T47D (cell line): ENCODE data around the gene SPATA9.

Experiments used
- DNase-seq, 2 experiments: peaks; one replicate each; pipeline versions ENCODE4 v3.0.0 to v3.0.0-alpha.2; 2011 to 2012; ENCODE audit warnings: low read depth in 1 of 2, low spot score in 1 of 2
- JUND ChIP-seq: IDR thresholded peaks from 2 replicates; pipeline ENCODE4 v1.6.1; 2012; ENCODE audit warnings: low read depth
- in situ Hi-C: cut with HindIII; loops from 2 replicates; pipeline ENCODE4 v1.10.0; 2016; ENCODE audit warnings: low sequenced_read_pairs, low pct_unique_long_range_greater_than_20kb

The SPATA9 gene

DNA sequence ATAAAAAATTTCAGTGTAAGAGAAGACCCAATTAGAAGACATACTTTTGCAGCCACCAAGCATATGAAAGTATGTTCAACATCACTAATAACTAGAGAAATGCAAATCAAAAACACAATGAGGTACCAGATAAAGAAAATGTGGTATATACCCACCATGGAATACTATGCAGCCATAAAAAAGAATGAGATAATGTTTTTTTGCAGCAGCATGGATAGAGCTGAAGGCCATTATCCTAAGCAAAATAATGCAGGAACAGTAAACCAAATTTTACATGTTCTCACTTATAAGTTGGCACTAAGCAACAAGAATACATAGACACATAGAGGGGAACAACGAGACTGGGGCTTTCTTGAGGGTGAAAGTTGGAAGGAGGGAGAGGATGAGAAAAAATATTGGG is 6.9 kb upstream of the SPATA9 start:
- no peak for DNase-seq
- no peak for TF ChIP-seq JUND
- in situ Hi-C loops: no loop called here

DNA sequence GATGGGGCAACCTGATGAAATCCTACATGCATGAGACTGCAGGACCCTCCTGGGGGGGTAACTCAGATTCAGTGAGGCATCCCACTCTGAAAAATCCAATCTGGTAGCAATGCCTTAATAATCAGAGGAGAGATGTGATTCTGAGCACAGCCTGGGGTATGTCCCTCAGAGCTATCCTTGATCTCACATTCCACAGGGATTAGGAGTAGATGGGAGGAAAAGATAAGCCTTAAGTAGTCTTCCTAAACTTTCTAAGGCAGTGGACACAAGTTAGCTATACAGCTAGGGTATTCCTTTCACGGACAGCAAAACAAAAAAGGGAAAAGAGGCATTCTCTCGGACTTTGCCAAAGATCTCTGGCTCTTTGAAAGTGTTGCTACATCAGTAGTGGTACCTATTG is 3.9 kb upstream of the SPATA9 start:
- in situ Hi-C loops: no loop called here
- no peak for TF ChIP-seq JUND
- no peak for DNase-seq

GRCh38 chr5:95684361-95684760 is 1.6 kb upstream of the SPATA9 start:
- DNase-seq: no peak
- in situ Hi-C loops: no loop called here
- no peak for TF ChIP-seq JUND

DNA sequence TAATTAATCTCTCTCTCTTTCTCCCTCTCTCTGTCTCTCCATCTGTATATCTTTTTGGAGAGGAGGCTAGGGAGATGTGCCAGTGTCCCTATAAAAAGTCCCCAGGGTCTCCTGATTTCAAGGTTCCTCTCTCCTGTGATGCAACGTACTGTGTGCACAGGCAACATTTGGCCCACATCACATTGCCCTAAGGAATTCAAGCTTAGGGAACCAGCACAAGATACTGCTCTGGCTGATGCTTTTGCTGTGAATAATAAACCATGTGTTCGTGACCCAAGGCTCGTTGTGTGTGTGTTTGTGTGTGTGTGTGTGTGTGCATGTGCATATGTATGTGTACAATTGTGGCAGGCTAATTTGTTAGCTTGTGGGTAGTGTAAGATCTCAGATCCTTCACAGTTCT is 9.7 kb downstream of the SPATA9 start:
- DNase-seq: peak in 1 of 2 experiments; percentile 13
- no peak for TF ChIP-seq JUND
- in situ Hi-C loops: no loop called here

DNA sequence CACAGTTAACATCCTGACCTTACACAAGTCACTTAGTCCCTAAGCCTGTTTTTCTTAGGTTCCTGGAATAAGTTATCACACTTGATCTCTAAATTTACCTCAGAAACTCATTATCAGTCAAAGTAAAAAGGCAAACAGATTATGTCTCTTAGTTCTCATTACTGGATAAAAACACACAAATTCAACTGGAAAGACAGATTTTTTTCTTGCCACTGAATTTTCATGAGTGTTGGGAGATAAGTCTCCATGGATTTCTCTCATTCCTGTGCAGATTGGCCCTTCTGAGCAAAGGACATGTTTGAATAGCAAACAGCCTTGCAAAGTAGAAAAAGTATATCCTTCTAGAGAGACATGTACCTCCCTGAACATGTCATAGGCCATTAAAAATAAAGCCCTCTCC is 10.2 kb downstream of the SPATA9 start:
- DNase-seq: no peak
- TF ChIP-seq JUND: no peak
- in situ Hi-C loops: no loop called here

- in situ Hi-C loops: no loop called here
Measured at GRCh38 chr5:95671826-95672225, 11.0 kb downstream of the SPATA9 start.

GRCh38 chr5:95670568-95670967 is 12.2 kb downstream of the SPATA9 start:
- in situ Hi-C loops: no loop called here
- no peak for TF ChIP-seq JUND
- no peak for DNase-seq

More at GRCh38 chr5:95671826-95672225, 11.0 kb downstream of the SPATA9 start:
- TF ChIP-seq JUND: no peak
- no peak for DNase-seq

- DNase-seq: no peak
- in situ Hi-C loops: no loop called here
- TF ChIP-seq JUND: no peak
Measured at GRCh38 chr5:95669985-95670384, 12.8 kb downstream of the SPATA9 start.

- in situ Hi-C loops: no loop called here
- no peak for DNase-seq
Measured at GRCh38 chr5:95669540-95669939, 13.3 kb downstream of the SPATA9 start.

DNA sequence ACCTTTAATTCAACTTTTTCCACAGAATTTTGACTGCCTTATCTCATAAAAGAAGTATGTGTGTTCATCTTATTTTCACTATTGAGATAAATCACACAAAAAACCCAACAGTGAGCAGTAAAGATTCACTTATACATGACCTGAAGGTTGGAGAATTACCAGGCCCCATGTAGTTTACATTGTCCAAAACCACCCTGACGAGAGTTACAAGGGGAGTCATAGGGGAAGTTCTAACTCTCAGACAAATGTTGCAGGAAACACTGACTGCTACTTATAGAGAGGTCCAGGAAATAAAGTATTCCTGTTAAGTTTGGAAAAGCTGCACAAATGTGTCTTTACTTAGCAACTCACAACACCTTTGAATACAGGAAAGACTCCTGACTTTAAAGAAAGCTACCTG is 14.1 kb downstream of the SPATA9 start:
- in situ Hi-C loops: no loop called here
- TF ChIP-seq JUND: no peak
- DNase-seq: no peak

More at GRCh38 chr5:95669540-95669939, 13.3 kb downstream of the SPATA9 start:
- TF ChIP-seq JUND: no peak

GRCh38 chr5:95668216-95668615 is 14.6 kb downstream of the SPATA9 start:
- in situ Hi-C loops: no loop called here
- no peak for DNase-seq
- TF ChIP-seq JUND: no peak

GRCh38 chr5:95667678-95668077 is 15.1 kb downstream of the SPATA9 start:
- in situ Hi-C loops: no loop called here
- TF ChIP-seq JUND: no peak
- no peak for DNase-seq

GRCh38 chr5:95667061-95667618 is 15.7 kb downstream of the SPATA9 start:
- no peak for TF ChIP-seq JUND
- no peak for DNase-seq
- in situ Hi-C loops: no loop called here

DNA sequence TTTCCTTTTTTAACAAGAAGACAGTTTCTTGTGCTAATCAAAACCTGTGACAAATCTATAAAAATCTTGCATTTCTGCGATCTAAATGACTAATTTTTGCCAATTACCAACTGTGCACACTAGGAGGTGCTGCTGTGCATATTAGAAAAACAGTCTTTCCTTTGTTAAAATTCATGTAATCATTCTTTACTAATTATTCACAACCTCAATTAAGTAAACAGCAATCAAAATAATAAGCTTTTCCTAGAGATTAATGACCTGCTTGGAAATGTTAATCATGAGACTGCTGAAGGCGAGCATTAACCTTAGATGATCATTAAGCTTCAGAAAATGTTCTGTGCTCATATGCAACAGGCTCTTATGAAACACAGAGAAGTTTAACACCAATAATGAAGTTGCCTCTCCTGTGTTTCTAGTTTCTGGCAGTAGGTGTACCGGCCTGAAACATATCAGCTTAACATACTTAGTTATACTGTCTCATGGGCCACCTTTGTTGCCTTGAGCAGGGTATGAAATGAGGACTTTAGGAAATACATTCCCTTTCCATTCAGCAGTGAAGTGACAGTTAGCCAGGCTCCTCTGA is 18.5 kb downstream of the SPATA9 start:
- in situ Hi-C loops: no loop called here
- TF ChIP-seq JUND: no peak
- peak in 1 of 2 experiments; percentile 43 for DNase-seq

DNA sequence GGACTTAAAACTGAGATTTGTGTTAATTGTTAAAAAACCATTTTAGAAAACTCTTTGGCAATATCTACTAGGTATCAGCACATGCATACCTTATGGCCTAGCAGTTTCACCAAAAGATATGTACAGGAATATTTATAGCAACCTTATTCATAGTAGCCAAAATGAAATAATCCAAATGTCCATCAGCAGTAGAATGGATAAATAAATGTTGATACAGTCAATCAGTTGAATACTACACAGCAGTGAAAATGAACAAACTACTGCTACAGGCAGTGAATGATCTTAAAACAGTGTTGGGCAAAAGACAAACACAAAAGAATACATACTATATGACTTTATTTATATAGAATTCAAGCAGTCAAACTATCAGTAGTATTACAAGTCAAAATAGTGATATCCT is 19.8 kb downstream of the SPATA9 start:
- no peak for DNase-seq
- no peak for TF ChIP-seq JUND
- in situ Hi-C loops: no loop called here
